H1 (cell line): Measurements from ENCODE around the gene KPNA6.

Experiments
- EZH2 ChIP-seq: fragments of 200-600 bp; sonication (generic); IDR thresholded peaks from 2 replicates; pipeline ENCODE4 v1.7.1; 2012; ENCODE audit warnings: low read depth, mild to moderate bottlenecking, moderate library complexity, low read length, inconsistent platforms; ENCODE audit not compliant: severe bottlenecking
- JUN ChIP-seq: IDR thresholded peaks from 2 replicates; pipeline ENCODE4 v1.6.1; 2011; ENCODE audit warnings: low read depth, mild to moderate bottlenecking, improper control_type of control experiment, low read length
- POLR2A ChIP-seq, 2 experiments: IDR thresholded peaks; 1 replicate in 1 of 2; 2 replicates in 1 of 2; pipeline ENCODE4 v1.6.1; 2011; ENCODE audit warnings: low read depth in 2 of 2, low read length in 2 of 2, mild to moderate bottlenecking in 2 of 2; ENCODE audit errors: control extremely low read depth in 1 of 2
- YY1 ChIP-seq: IDR thresholded peaks from 2 replicates; pipeline ENCODE4 v1.6.1; 2011; ENCODE audit warnings: low read depth, mild to moderate bottlenecking, low read length

DNA sequence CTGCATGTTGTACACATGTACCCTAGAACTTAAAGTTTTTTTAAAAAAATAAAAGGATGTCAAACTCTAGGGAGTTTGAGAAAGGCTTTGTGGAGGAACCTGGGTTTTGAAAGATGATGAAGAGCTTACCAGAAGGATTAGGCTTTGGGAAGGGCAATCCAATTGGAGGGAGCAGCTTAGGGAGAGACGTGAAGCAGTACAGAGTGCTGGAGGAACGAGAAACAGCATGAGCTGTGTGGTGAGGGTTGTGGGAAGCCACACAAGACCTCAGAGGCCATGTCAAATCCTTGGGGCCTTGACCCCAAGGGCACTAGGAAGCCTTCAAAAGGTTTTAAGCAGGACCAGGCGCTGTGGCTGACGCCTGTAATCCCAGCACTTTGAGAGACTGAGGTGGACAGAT, 8.4 kb upstream of the KPNA6 start:
- TF ChIP-seq JUN (no peak), EZH2 (no peak), YY1 (no peak), POLR2A (IDR thresholded peaks at IDR 0.05; ENCODE audit: control extremely low read depth in 1 of 2, low read depth in 2 of 2, low read length in 2 of 2) (no peak)
